Left ventricle myocardium inferior (tissue), 1 donor: ENCODE data around the gene NUP210L. TPM values are rescaled to one million over a fixed set of nuclear protein-coding genes. Genes with fewer than 3 reads are reported as not detected.
"Not testable (repeated sequence)": the region's sequence is repeated elsewhere in the genome, so short reads cannot be mapped to it uniquely, and the experiment has no call there.

Source experiments
- DNase-seq: peaks from one replicate; pipeline ENCODE4 v3.0.0-alpha.2; 2020
- H3K27ac ChIP-seq: fragments of 200-600 bp; replicated peaks from 2 replicates; pipeline ENCODE4 v1.8.0; 2021
- H3K27me3 ChIP-seq: fragments of 200-600 bp; 2 replicates; pipeline ENCODE4 v1.8.0; 2021; ENCODE audit warnings: low read depth
- H3K36me3 ChIP-seq: fragments of 200-600 bp; 2 replicates; pipeline ENCODE4 v1.8.0; 2021
- H3K4me1 ChIP-seq: fragments of 200-600 bp; 2 replicates; pipeline ENCODE4 v1.8.0; 2021
- H3K4me3 ChIP-seq: fragments of 200-600 bp; 2 replicates; pipeline ENCODE4 v1.8.0; 2021; ENCODE audit warnings: mild to moderate bottlenecking, moderate library complexity
- H3K9me3 ChIP-seq: fragments of 200-600 bp; replicated peaks from 2 replicates; pipeline ENCODE4 v1.8.0; 2021
- CTCF ChIP-seq: fragments of 200-600 bp; IDR thresholded peaks from 2 replicates; pipeline ENCODE4 v1.8.0; 2021; ENCODE audit warnings: antibody characterized with exemption, mild to moderate bottlenecking, borderline replicate concordance
- intact Hi-C: fragments of 100-400 bp; cut with micrococcal nuclease; formaldehyde crosslinking; loops from one replicate; pipeline ENCODE4 v1.11.0; 2022
- total RNA-seq: library from RNA; stranded (reverse); fragmentation: NEBNext Ultra II Directional; extraction: Animal tissue kit (Norgen Biotek cat#: 25700); gene quantifications from one replicate; pipeline ENCODE4 v1.2.1, GENCODE V29; 2021
- donor health status: DM: no; HTN: yes; CAD: no; lungs with severe emphysema.

Gene NUP210L
- total RNA-seq, 1 donor from 2014 or later = 0.30 TPM

GRCh38 chr1:154117642-154118041 is 37.2 kb downstream of the NUP210L start:
- Histone ChIP-seq H3K27ac (no peak overlapping the region), H3K9me3 (no peaks in the 10 kb centered on the region), H3K4me3 (no peak overlapping the region), H3K27me3 (no peaks in the 10 kb centered on the region), H3K4me1 (no peaks in the 10 kb centered on the region), H3K36me3 (no peaks in the 10 kb centered on the region)
- TF ChIP-seq CTCF = no peak
- no peak for DNase-seq
- intact Hi-C loops = no loop called here

- intact Hi-C loops = no loop called here
- Histone ChIP-seq H3K27ac (no peak overlapping the region), H3K4me3 (no peak overlapping the region), H3K27me3 (no peaks in the 10 kb centered on the region), H3K4me1 (no peaks in the 10 kb centered on the region), H3K36me3 (no peaks in the 10 kb centered on the region), H3K9me3 (no peaks in the 10 kb centered on the region)
- DNase-seq = no peak
- no peak for TF ChIP-seq CTCF
These were observed 39.7 kb downstream of the NUP210L start for GRCh38 chr1:154115180-154115579.

- H3K9me3 ChIP-seq = no peaks in the 10 kb centered on the region
- H3K27ac ChIP-seq = no peak overlapping the region
- no peaks in the 10 kb centered on the region for H3K36me3 ChIP-seq
- no peak overlapping the region for H3K4me3 ChIP-seq
- no peaks in the 10 kb centered on the region for H3K27me3 ChIP-seq
- H3K4me1 ChIP-seq = no peaks in the 10 kb centered on the region
- no peak for DNase-seq
- no peak for TF ChIP-seq CTCF
- intact Hi-C loops = no loop called here
These were observed 50.3 kb downstream of the NUP210L start for GRCh38 chr1:154104433-154105082.

GRCh38 chr1:154100141-154100540 is 54.7 kb downstream of the NUP210L start:
- H3K4me1 ChIP-seq, H3K9me3 ChIP-seq, intact Hi-C loops, H3K4me3 ChIP-seq, DNase-seq, H3K36me3 ChIP-seq, H3K27ac ChIP-seq, H3K27me3 ChIP-seq: not testable (repeated sequence)

GRCh38 chr1:154097873-154098272 is 57.0 kb downstream of the NUP210L start:
- no peak overlapping the region for H3K4me3 ChIP-seq
- H3K4me1 ChIP-seq = no peaks in the 10 kb centered on the region
- H3K36me3 ChIP-seq = no peaks in the 10 kb centered on the region
- no peaks in the 10 kb centered on the region for H3K9me3 ChIP-seq
- H3K27me3 ChIP-seq = no peaks in the 10 kb centered on the region
- DNase-seq = no peak
- intact Hi-C loops = no loop called here
- TF ChIP-seq CTCF = no peak
- H3K27ac ChIP-seq = no peak overlapping the region

GRCh38 chr1:154095456-154096060 is 59.3 kb downstream of the NUP210L start:
- Histone ChIP-seq H3K36me3 (no peaks in the 10 kb centered on the region), H3K4me3 (no peak overlapping the region), H3K4me1 (no peaks in the 10 kb centered on the region), H3K9me3 (no peaks in the 10 kb centered on the region), H3K27ac (no peak overlapping the region), H3K27me3 (no peaks in the 10 kb centered on the region)
- intact Hi-C loops = no loop called here
- no peak for TF ChIP-seq CTCF
- DNase-seq = no peak
